CD4-positive, alpha-beta T cell (primary cell): ENCODE results near the gene CYTH4. TPM values are rescaled to one million over a fixed set of nuclear protein-coding genes. Genes with fewer than 3 reads are reported as not detected.

Source experiments
- ATAC-seq: fragments of 200-7000 bp; cut with Tn5 transposase; one replicate; pipeline ENCODE4 v1.10.0; 2022; ENCODE audit warnings: mild to moderate bottlenecking; ENCODE audit not compliant: poor library complexity
- CTCF ChIA-PET: fragments of 350-600 bp; sonication (Branson Sonifier 250); formaldehyde crosslinking; loops from one replicate; lab custom pipeline; 2021; ENCODE audit warnings: antibody characterized with exemption, inconsistent platforms; lab: Charles Lee
- POLR2A ChIA-PET: fragments of 350-600 bp; sonication (Branson Sonifier 250); formaldehyde crosslinking; loops from one replicate; lab custom pipeline; 2021; ENCODE audit warnings: antibody characterized with exemption, inconsistent platforms; lab: Charles Lee
- DNase-seq, 14 experiments: peaks; one replicate each; pipeline ENCODE4 v3.0.0-alpha.2; 2013 to 2020; ENCODE audit warnings: mixed read lengths in 2 of 14
- H3K27ac ChIP-seq, 2 donors: one replicate each; pipeline versions ENCODE4 v1.5.1 to v1.7.0; 2013; ENCODE audit warnings: low read length in 2 of 2, low read depth in 1 of 2, mild to moderate bottlenecking in 1 of 2
- H3K27me3 ChIP-seq, 2 experiments: 1 replicate in 1 of 2; 2 replicates in 1 of 2; pipeline versions ENCODE4 v1.6.1 to v1.7.0; 2013; ENCODE audit warnings: low read length in 2 of 2, control low read depth in 1 of 2, mild to moderate bottlenecking in 1 of 2, moderate library complexity in 1 of 2; ENCODE audit not compliant: insufficient read depth in 2 of 2, control insufficient read depth in 1 of 2
- H3K36me3 ChIP-seq: one replicate; pipeline ENCODE4 v1.6.1; 2013; ENCODE audit warnings: low read length, control low read depth; ENCODE audit not compliant: insufficient read depth
- H3K4me1 ChIP-seq: one replicate; pipeline ENCODE4 v1.6.1; 2013; ENCODE audit warnings: low read length, control low read depth; ENCODE audit not compliant: insufficient read depth
- H3K4me3 ChIP-seq: one replicate; pipeline ENCODE4 v1.5.1; 2013; ENCODE audit warnings: mild to moderate bottlenecking, low read length, moderate library complexity
- H3K9me3 ChIP-seq, 2 experiments: 1 replicate in 1 of 2; 2 replicates in 1 of 2; pipeline versions ENCODE4 v1.6.1 to v1.7.0; 2013; ENCODE audit warnings: low read length in 2 of 2, mild to moderate bottlenecking in 2 of 2, control low read depth in 1 of 2, moderate library complexity in 1 of 2; ENCODE audit not compliant: control insufficient read depth in 1 of 2, insufficient read depth in 1 of 2
- H3K27ac Mint-ChIP-seq: one replicate; pipeline ENCODE4 v1.8.0; 2020; ENCODE audit warnings: mixed read lengths
- H3K27me3 Mint-ChIP-seq: one replicate; pipeline ENCODE4 v1.8.0; 2021; ENCODE audit warnings: mixed read lengths
- H3K36me3 Mint-ChIP-seq: one replicate; pipeline ENCODE4 v1.8.0; 2021; ENCODE audit warnings: low read depth, mixed read lengths
- H3K4me1 Mint-ChIP-seq: one replicate; pipeline ENCODE4 v1.8.0; 2021; ENCODE audit warnings: low read depth, mixed read lengths
- H3K4me3 Mint-ChIP-seq: one replicate; pipeline ENCODE4 v1.8.0; 2020; ENCODE audit warnings: mild to moderate bottlenecking, mixed read lengths
- H3K9me3 Mint-ChIP-seq: one replicate; pipeline ENCODE4 v1.8.0; 2020; ENCODE audit warnings: mixed read lengths
- CTCF ChIP-seq: fragments of 200-600 bp; IDR thresholded peaks from one replicate; pipeline ENCODE4 v1.8.0; 2022; ENCODE audit warnings: antibody characterized with exemption, mild to moderate bottlenecking
- intact Hi-C, 2 experiments: fragments of 100-400 bp; cut with DNase I in 1 of 2; cut with micrococcal nuclease in 1 of 2; formaldehyde crosslinking; loops; one replicate each; pipeline versions ENCODE4 v1.15.1 to v1.9.0; 2023 to 2025; cut with DNase I, micrococcal nuclease
- total RNA-seq, 174 experiments: library from RNA in 2 of 174; stranded (reverse) in 2 of 174; gene quantifications; one replicate each; pipeline ENCODE4 v1.2.3 and lab custom pipeline; 2021 to 2026

Gene CYTH4
- total RNA-seq, 2 experiments from 2014 or later, result 134 to 138 TPM

- H3K4me3 Mint-ChIP-seq, result peak overlapping the region; percentile 95
- CTCF ChIA-PET, result interaction anchor here (4.1 to 9.8 kb wide), 3 partner anchors 11 to 41 kb away, joined by 27 to 139 read pairs (median 89); no protein-coding TSS in a partner anchor
- no peaks in the 10 kb centered on the region for H3K9me3 Mint-ChIP-seq
- H3K4me3 ChIP-seq, result peak overlapping the region; percentile 100
- no peak for ATAC-seq
- H3K4me1 ChIP-seq, result peaks cover 95% of the 10 kb centered on the region
- intact Hi-C loops, result no loop called here
- TF ChIP-seq CTCF, result no peak
- peaks cover 87% of the 10 kb centered on the region for H3K36me3 Mint-ChIP-seq
- H3K36me3 ChIP-seq, result peaks cover 59% of the 10 kb centered on the region
- H3K9me3 ChIP-seq, result no peaks in the 10 kb centered on the region
- H3K27ac Mint-ChIP-seq, result peak overlapping the region; percentile 97
- DNase-seq, result peak in 1 of 14 experiments; percentile 9
- H3K27me3 ChIP-seq, result no peaks in the 10 kb centered on the region
- H3K27ac ChIP-seq, result peak overlapping the region; percentile 79 to 96
- POLR2A ChIA-PET, result interaction anchor here (0.6 to 10.5 kb wide), 8 partner anchors 10 to 656 kb away, joined by 3 to 281 read pairs (median 24); no protein-coding TSS in a partner anchor
- peaks cover 92% of the 10 kb centered on the region for H3K4me1 Mint-ChIP-seq
- H3K27me3 Mint-ChIP-seq, result no peaks in the 10 kb centered on the region
Observed at GRCh38 chr22:37240240-37240940, 41.9 kb upstream of the CYTH4 start.

- CTCF ChIA-PET, result interaction anchor here (4.1 to 9.8 kb wide), 3 partner anchors 11 to 41 kb away, joined by 27 to 139 read pairs (median 89); no protein-coding TSS in a partner anchor
- H3K36me3 ChIP-seq, result peaks cover 54% of the 10 kb centered on the region
- peaks cover 82% of the 10 kb centered on the region for H3K36me3 Mint-ChIP-seq
Observed at GRCh38 chr22:37240941-37241320, 41.4 kb upstream of the CYTH4 start.

More at GRCh38 chr22:37240941-37241320, 41.4 kb upstream of the CYTH4 start:
- H3K9me3 ChIP-seq, result no peaks in the 10 kb centered on the region
- no peak for TF ChIP-seq CTCF
- Mint-ChIP-seq H3K4me1 (peaks cover 91% of the 10 kb centered on the region), H3K4me3 (peak overlapping the region; percentile 95), H3K27ac (peak overlapping the region; percentile 97), H3K9me3 (no peaks in the 10 kb centered on the region), H3K27me3 (no peaks in the 10 kb centered on the region)
- no peaks in the 10 kb centered on the region for H3K27me3 ChIP-seq
- ATAC-seq (no peak), DNase-seq (peak in 5 of 14 experiments; percentile 20 to 52 (median 38))
- H3K4me1 ChIP-seq, result peaks cover 92% of the 10 kb centered on the region
- peak overlapping the region; percentile 79 to 96 for H3K27ac ChIP-seq
- peak overlapping the region; percentile 100 for H3K4me3 ChIP-seq
- POLR2A ChIA-PET, result interaction anchor here (0.6 to 10.5 kb wide), 9 partner anchors 11 to 655 kb away, joined by 3 to 281 read pairs (median 26); partner anchors contain the start of gene MFNG
- intact Hi-C loops, result no loop called here
